Neural cell (in vitro differentiated cells): Measurements from ENCODE around the gene CLEC3A. TPM values are rescaled to one million over a fixed set of nuclear protein-coding genes. Genes with fewer than 3 reads are reported as not detected.

Source experiments
- H2AFZ ChIP-seq: fragments of 200-600, 300-800 bp; sonication (generic), shearing (Covaris generic); 2 replicates; pipeline ENCODE4 v1.6.0; 2014; ENCODE audit warnings: low read depth, mild to moderate bottlenecking, antibody characterized with exemption, low read length, moderate library complexity
- H3F3A ChIP-seq: fragments of 200-600 bp; shearing (Covaris generic); 2 replicates; pipeline ENCODE4 v1.6.1; 2016; ENCODE audit warnings: mild to moderate bottlenecking, moderate library complexity, mixed read lengths, antibody characterized with exemption, low read length; ENCODE audit not compliant: insufficient read depth, poor library complexity, severe bottlenecking
- H3K27ac ChIP-seq: fragments of 200-600, 300-800 bp; sonication (generic), shearing (Covaris generic); 2 replicates; pipeline ENCODE4 v1.5.1; 2014; ENCODE audit warnings: mild to moderate bottlenecking, low read length, moderate library complexity
- H3K27me3 ChIP-seq: fragments of 300-800, 200-600 bp; sonication (generic), shearing (Covaris generic); 2 replicates; pipeline ENCODE4 v1.6.0; 2014; ENCODE audit warnings: mild to moderate bottlenecking, low read depth, low read length, moderate library complexity; ENCODE audit not compliant: insufficient read depth
- H3K36me3 ChIP-seq: fragments of 300-800, 200-600 bp; sonication (generic), shearing (Covaris generic); 2 replicates; pipeline ENCODE4 v1.5.1; 2014; ENCODE audit warnings: mild to moderate bottlenecking, antibody characterized with exemption, low read length, moderate library complexity; ENCODE audit not compliant: insufficient read depth
- H3K4me2 ChIP-seq: fragments of 300-800, 200-600 bp; sonication (generic), shearing (Covaris generic); 2 replicates; pipeline ENCODE4 v1.6.0; 2014; ENCODE audit warnings: mild to moderate bottlenecking, low read length
- H3K4me3 ChIP-seq: fragments of 300-800, 200-600 bp; sonication (generic), shearing (Covaris generic); 2 replicates; pipeline ENCODE4 v1.5.1; 2014; ENCODE audit warnings: mild to moderate bottlenecking, low read length, moderate library complexity
- H3K79me2 ChIP-seq: fragments of 200-600 bp; shearing (Covaris generic); replicated peaks from 2 replicates; pipeline ENCODE4 v1.6.0; 2014; ENCODE audit warnings: mild to moderate bottlenecking, low read length, moderate library complexity; ENCODE audit not compliant: insufficient read depth
- H3K9ac ChIP-seq: fragments of 300-800, 200-600 bp; sonication (generic), shearing (Covaris generic); 2 replicates; pipeline ENCODE4 v1.6.1; 2016; ENCODE audit warnings: mild to moderate bottlenecking, low read length, mixed read lengths
- H3K9me2 ChIP-seq: fragments of 200-600 bp; shearing (Covaris generic); 2 replicates; pipeline ENCODE4 v1.6.1; 2016; ENCODE audit warnings: mild to moderate bottlenecking, low read length, mixed read lengths; ENCODE audit not compliant: insufficient read depth
- H3K9me3 ChIP-seq: fragments of 200-600, 300-800 bp; sonication (generic), shearing (Covaris generic); 2 replicates; pipeline ENCODE4 v1.6.1; 2016; ENCODE audit warnings: mild to moderate bottlenecking, mixed run types, low read length, moderate library complexity, mixed read lengths
- H4K20me1 ChIP-seq: fragments of 200-600 bp; shearing (Covaris generic); 2 replicates; pipeline ENCODE4 v1.6.1; 2016; ENCODE audit warnings: mild to moderate bottlenecking, mixed run types; ENCODE audit not compliant: insufficient read depth
- CTCF ChIP-seq: fragments of 450-650 bp; IDR thresholded peaks from 2 replicates; pipeline ENCODE4 v1.5.1; 2014; ENCODE audit warnings: antibody characterized with exemption, mild to moderate bottlenecking, moderate library complexity; ENCODE audit not compliant: poor library complexity, severe bottlenecking
- EP300 ChIP-seq: fragments of 450-650 bp; conservative IDR thresholded peaks from 2 replicates; pipeline ENCODE4 v1.6.1; 2014; ENCODE audit warnings: antibody characterized with exemption, mild to moderate bottlenecking, moderate library complexity; ENCODE audit not compliant: poor library complexity, severe bottlenecking
- EZH2 ChIP-seq: fragments of 200-600, 300-800 bp; shearing (Covaris generic), sonication (generic); IDR thresholded peaks from 2 replicates; pipeline ENCODE4 v1.6.1; 2014; ENCODE audit warnings: antibody characterized with exemption, low read length, borderline replicate concordance, mild to moderate bottlenecking; ENCODE audit not compliant: insufficient read depth, poor library complexity, severe bottlenecking
- MXI1 ChIP-seq: fragments of 450-650 bp; conservative IDR thresholded peaks from 2 replicates; pipeline ENCODE4 v1.6.1; 2014; ENCODE audit warnings: antibody characterized with exemption, mild to moderate bottlenecking; ENCODE audit not compliant: poor library complexity, severe bottlenecking
- POLR2AphosphoS5 ChIP-seq: IDR thresholded peaks from 2 replicates; pipeline ENCODE4 v1.6.1; 2012
- RAD21 ChIP-seq: fragments of 450-650 bp; conservative IDR thresholded peaks from 2 replicates; pipeline ENCODE4 v1.6.1; 2014; ENCODE audit warnings: antibody characterized with exemption, mild to moderate bottlenecking, moderate library complexity
- REST ChIP-seq: IDR thresholded peaks from 2 replicates; pipeline ENCODE4 v1.6.1; 2012; ENCODE audit warnings: borderline replicate concordance
- SMC3 ChIP-seq: fragments of 450-650 bp; conservative IDR thresholded peaks from 2 replicates; pipeline ENCODE4 v1.6.1; 2014; ENCODE audit warnings: antibody characterized with exemption, mild to moderate bottlenecking, moderate library complexity; ENCODE audit not compliant: poor library complexity
- TAF1 ChIP-seq: IDR thresholded peaks from 2 replicates; pipeline ENCODE4 v1.6.1; 2012; ENCODE audit warnings: low read depth
- polyA plus RNA-seq: library from polyadenylated mRNA; depleted of rRNA; stranded (reverse); fragments of >200 nt; gene quantifications from 2 replicates; pipeline ENCODE4 v1.2.3, GENCODE V29; 2014

CLEC3A gene
- polyA plus RNA-seq, 1 donor from 2014 or later = not detected

- H4K20me1 ChIP-seq = no peaks in the 10 kb centered on the region
- no peak for TF ChIP-seq MXI1
- TF ChIP-seq REST = no peak
- TF ChIP-seq RAD21 = no peak
- no peak for TF ChIP-seq EP300
- no peak for TF ChIP-seq EZH2
- no peak for TF ChIP-seq TAF1
- TF ChIP-seq CTCF = no peak
- TF ChIP-seq SMC3 = no peak
- TF ChIP-seq POLR2AphosphoS5 = no peak
- H3K27ac ChIP-seq = no peak overlapping the region
- H3K4me2 ChIP-seq = no peak overlapping the region
- no peaks in the 10 kb centered on the region for H3K9me2 ChIP-seq
- no peak overlapping the region for H2AFZ ChIP-seq
- H3F3A ChIP-seq = no peaks in the 10 kb centered on the region
- H3K27me3 ChIP-seq = no peaks in the 10 kb centered on the region
- no peaks in the 10 kb centered on the region for H3K36me3 ChIP-seq
- no peak overlapping the region for H3K4me3 ChIP-seq
- H3K9ac ChIP-seq = no peak overlapping the region
- no peaks in the 10 kb centered on the region for H3K79me2 ChIP-seq
- no peaks in the 10 kb centered on the region for H3K9me3 ChIP-seq
Measured at GRCh38 chr16:78007121-78007520, 15.2 kb upstream of the CLEC3A start.

GRCh38 chr16:78024159-78024558 is 1.8 kb downstream of the CLEC3A start:
- no peaks in the 10 kb centered on the region for H3K79me2 ChIP-seq
- no peaks in the 10 kb centered on the region for H3K9me3 ChIP-seq
- H3K27ac ChIP-seq = no peak overlapping the region
- no peaks in the 10 kb centered on the region for H3F3A ChIP-seq
- no peak for TF ChIP-seq TAF1
- no peak for TF ChIP-seq EP300
- no peak for TF ChIP-seq RAD21
- TF ChIP-seq MXI1 = no peak
- no peak for TF ChIP-seq SMC3
- no peak for TF ChIP-seq REST
- no peak overlapping the region for H3K9ac ChIP-seq
- no peak overlapping the region for H2AFZ ChIP-seq
- no peak overlapping the region for H3K4me2 ChIP-seq
- no peaks in the 10 kb centered on the region for H3K27me3 ChIP-seq
- H3K4me3 ChIP-seq = no peak overlapping the region
- no peaks in the 10 kb centered on the region for H4K20me1 ChIP-seq
- no peaks in the 10 kb centered on the region for H3K9me2 ChIP-seq
- no peaks in the 10 kb centered on the region for H3K36me3 ChIP-seq
